ENCODE results near the gene ABI1.

Gene ABI1

GRCh38 chr10:26770069-26770468 lies 90.7 kb downstream of the ABI1 start:
- DNase-seq (ENCODE audit: low spot score) = no peak

- no peak for DNase-seq (ENCODE audit: low spot score)
Measured at GRCh38 chr10:26765549-26765948, 95.2 kb downstream of the ABI1 start.

- no peak for DNase-seq (ENCODE audit: low spot score)
Measured at GRCh38 chr10:26759008-26759407, 101.8 kb downstream of the ABI1 start.

GRCh38 chr10:26755443-26755903 lies 105.3 kb downstream of the ABI1 start:
- DNase-seq (ENCODE audit: low spot score) = no peak

- DNase-seq (ENCODE audit: low spot score) = no peak
Measured at GRCh38 chr10:26746061-26746460, 114.7 kb downstream of the ABI1 start.

- no peak for DNase-seq (ENCODE audit: low spot score)
Measured at GRCh38 chr10:26743841-26744240, 116.9 kb downstream of the ABI1 start.

GRCh38 chr10:26743091-26743490 lies 117.7 kb downstream of the ABI1 start:
- no peak for DNase-seq (ENCODE audit: low spot score)

GRCh38 chr10:26741368-26741767 lies 119.4 kb downstream of the ABI1 start:
- DNase-seq (ENCODE audit: low spot score) = no peak

GRCh38 chr10:26739071-26739631 lies 121.6 kb downstream of the ABI1 start:
- no peak for DNase-seq (ENCODE audit: low spot score)

GRCh38 chr10:26738301-26738911 lies 122.4 kb downstream of the ABI1 start:
- DNase-seq (ENCODE audit: low spot score) = no peak

- no peak for DNase-seq (ENCODE audit: low spot score)
Measured at GRCh38 chr10:26737730-26738129, 123.0 kb downstream of the ABI1 start.

GRCh38 chr10:26735435-26735834 lies 125.3 kb downstream of the ABI1 start:
- DNase-seq (ENCODE audit: low spot score) = no peak

GRCh38 chr10:26733750-26734568 lies 126.8 kb downstream of the ABI1 start:
- DNase-seq (ENCODE audit: low spot score) = no peak

GRCh38 chr10:26730552-26730951 lies 130.2 kb downstream of the ABI1 start:
- no peak for DNase-seq (ENCODE audit: low spot score)

GRCh38 chr10:26729395-26729794 lies 131.4 kb downstream of the ABI1 start:
- DNase-seq (ENCODE audit: low spot score) = no peak

GRCh38 chr10:26728957-26729356 lies 131.8 kb downstream of the ABI1 start:
- no peak for DNase-seq (ENCODE audit: low spot score)

- DNase-seq (ENCODE audit: low spot score) = no peak
Measured at GRCh38 chr10:26727005-26727404, 133.8 kb downstream of the ABI1 start.

- DNase-seq (ENCODE audit: low spot score) = peak; percentile 62
Measured at GRCh38 chr10:26725837-26726727, 134.7 kb downstream of the ABI1 start.

- DNase-seq (ENCODE audit: low spot score) = no peak
Measured at GRCh38 chr10:26723016-26723415, 137.7 kb downstream of the ABI1 start.

- no peak for DNase-seq (ENCODE audit: low spot score)
Measured at GRCh38 chr10:26721561-26721960, 139.2 kb downstream of the ABI1 start.

GRCh38 chr10:26717476-26717875 lies 143.3 kb downstream of the ABI1 start:
- DNase-seq (ENCODE audit: low spot score) = no peak

GRCh38 chr10:26715137-26715487 lies 145.6 kb downstream of the ABI1 start:
- DNase-seq (ENCODE audit: low spot score) = no peak
